ENCODE measurements around the gene FAM89A.

DNA sequence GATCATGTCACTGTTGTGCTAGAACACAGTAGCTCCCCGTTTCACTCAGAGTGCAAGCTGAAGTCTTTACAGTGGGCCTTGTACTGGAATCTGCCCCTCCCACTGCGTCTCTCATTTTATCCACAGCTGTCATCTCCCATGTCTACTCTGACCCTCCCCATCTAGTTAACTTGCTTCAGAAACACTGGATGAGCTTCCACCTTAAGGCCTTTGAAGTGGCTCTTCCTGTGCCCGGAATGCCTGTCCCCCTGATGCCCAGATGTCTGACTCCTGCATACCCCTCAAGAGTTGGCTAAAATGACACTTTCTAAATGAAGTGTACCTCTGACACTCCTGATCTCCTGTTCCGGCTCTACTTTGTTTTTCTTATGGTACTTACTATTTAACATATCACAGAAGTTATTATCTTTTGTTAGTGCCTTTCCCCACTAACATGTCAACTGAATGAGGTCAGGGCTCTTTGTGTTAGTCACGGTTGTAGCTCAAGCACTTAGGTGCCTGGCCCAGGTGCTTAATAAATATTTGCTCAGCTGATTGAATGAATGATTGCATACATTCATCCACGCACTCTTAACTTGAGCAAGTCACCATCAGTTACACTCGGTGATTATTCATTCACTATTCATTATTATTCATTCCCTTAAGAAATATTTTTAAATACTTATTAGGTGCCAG lies 47.8 kb downstream of the FAM89A start:
- TF ChIP-seq, protein P1, sequence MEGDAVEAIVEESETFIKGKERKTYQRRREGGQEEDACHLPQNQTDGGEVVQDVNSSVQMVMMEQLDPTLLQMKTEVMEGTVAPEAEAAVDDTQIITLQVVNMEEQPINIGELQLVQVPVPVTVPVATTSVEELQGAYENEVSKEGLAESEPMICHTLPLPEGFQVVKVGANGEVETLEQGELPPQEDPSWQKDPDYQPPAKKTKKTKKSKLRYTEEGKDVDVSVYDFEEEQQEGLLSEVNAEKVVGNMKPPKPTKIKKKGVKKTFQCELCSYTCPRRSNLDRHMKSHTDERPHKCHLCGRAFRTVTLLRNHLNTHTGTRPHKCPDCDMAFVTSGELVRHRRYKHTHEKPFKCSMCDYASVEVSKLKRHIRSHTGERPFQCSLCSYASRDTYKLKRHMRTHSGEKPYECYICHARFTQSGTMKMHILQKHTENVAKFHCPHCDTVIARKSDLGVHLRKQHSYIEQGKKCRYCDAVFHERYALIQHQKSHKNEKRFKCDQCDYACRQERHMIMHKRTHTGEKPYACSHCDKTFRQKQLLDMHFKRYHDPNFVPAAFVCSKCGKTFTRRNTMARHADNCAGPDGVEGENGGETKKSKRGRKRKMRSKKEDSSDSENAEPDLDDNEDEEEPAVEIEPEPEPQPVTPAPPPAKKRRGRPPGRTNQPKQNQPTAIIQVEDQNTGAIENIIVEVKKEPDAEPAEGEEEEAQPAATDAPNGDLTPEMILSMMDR (conservative IDR thresholded peaks at IDR 0.05; ENCODE audit: low read depth, low read length): no peak
- TF ChIP-seq EZH2phosphoT487 (IDR thresholded peaks at IDR 0.05; ENCODE audit: borderline replicate concordance, low read length): no peak

Measured in PC-3 (cell line).